NOMO-1 treated with DMSO at 0.1 percent for 48 hours (cell line): Measurements from ENCODE around the gene PHF23.

Experiments used
- DNase-seq: peaks from one replicate; lab custom pipeline; 2025; ENCODE audit not compliant: unreplicated experiment; lab: John Stamatoyannopoulos, UW

PHF23 gene

GRCh38 chr17:7239091-7240027, at the start of gene PHF23:
TSS of gene PHF23 (minus strand) at chr17:7239457. CDS start at chr17:7239279, 178 bp downstream.
- peak; percentile 99 for DNase-seq

GRCh38 chr17:7285679-7286078, 46.4 kb upstream of the PHF23 start:
- no peak for DNase-seq

- no peak for DNase-seq
These were observed 45.7 kb upstream of the PHF23 start for GRCh38 chr17:7284911-7285310.

GRCh38 chr17:7283471-7284216, 44.4 kb upstream of the PHF23 start:
- no peak for DNase-seq

- no peak for DNase-seq
These were observed 43.6 kb upstream of the PHF23 start for GRCh38 chr17:7282752-7283321.

- DNase-seq = no peak
These were observed 42.9 kb upstream of the PHF23 start for GRCh38 chr17:7281953-7282751.

GRCh38 chr17:7281074-7281952, 42.1 kb upstream of the PHF23 start, which contains the start of gene SLC2A4:
TSS of gene SLC2A4 (plus strand) at chr17:7281718. CDS start at chr17:7281935, 217 bp downstream.
- DNase-seq = peak; percentile 84

GRCh38 chr17:7280519-7281073, 41.3 kb upstream of the PHF23 start:
- DNase-seq = peak; percentile 85

- DNase-seq = no peak
These were observed 40.2 kb upstream of the PHF23 start for GRCh38 chr17:7279448-7279847.

GRCh38 chr17:7266784-7267183, 27.5 kb upstream of the PHF23 start:
- no peak for DNase-seq

- no peak for DNase-seq
These were observed 24.5 kb upstream of the PHF23 start for GRCh38 chr17:7263801-7264078.

- DNase-seq = peak; percentile 37
These were observed 23.9 kb upstream of the PHF23 start for GRCh38 chr17:7262935-7263800.

GRCh38 chr17:7262192-7262934, 23.1 kb upstream of the PHF23 start, which contains the start of gene CLDN7:
TSS of gene CLDN7 (minus strand) at chr17:7262478. CDS start at chr17:7262043, 435 bp downstream.
- DNase-seq = no peak

GRCh38 chr17:7261379-7262191, 22.3 kb upstream of the PHF23 start:
- DNase-seq = no peak

- DNase-seq = no peak
These were observed 21.6 kb upstream of the PHF23 start for GRCh38 chr17:7260651-7261378.

- DNase-seq = no peak
These were observed 20.9 kb upstream of the PHF23 start for GRCh38 chr17:7260151-7260550.

GRCh38 chr17:7259555-7259889, 20.3 kb upstream of the PHF23 start:
- no peak for DNase-seq
